WTC11 (cell line): ENCODE results near the gene MCM6. TPM values are rescaled to one million over a fixed set of nuclear protein-coding genes. Genes with fewer than 3 reads are reported as not detected.

Source experiments
- ATAC-seq: fragments of 200-7000 bp; cut with Tn5 transposase; 2 replicates; pipeline ENCODE4 v1.10.0; 2021; ENCODE audit warnings: mild to moderate bottlenecking, moderate library complexity
- CTCF ChIA-PET: fragments of 300-600 bp; sonication (Branson Sonifier 250); formaldehyde crosslinking; loops from one replicate; lab custom pipeline; 2021; ENCODE audit warnings: antibody characterized with exemption; lab: Charles Lee
- POLR2A ChIA-PET: fragments of 350-600 bp; sonication (Branson Sonifier 250); formaldehyde crosslinking; loops from one replicate; lab custom pipeline; 2021; ENCODE audit warnings: antibody characterized with exemption; lab: Charles Lee
- DNase-seq: peaks from one replicate; pipeline ENCODE4 v3.0.0; 2021; ENCODE audit warnings: low spot score
- H3K27ac Mint-ChIP-seq: 2 replicates; pipeline ENCODE4 v1.8.0; 2021; ENCODE audit warnings: mixed read lengths
- H3K27me3 Mint-ChIP-seq: 2 replicates; pipeline ENCODE4 v1.8.0; 2021; ENCODE audit warnings: low read depth, mild to moderate bottlenecking, moderate library complexity, mixed read lengths
- H3K36me3 Mint-ChIP-seq: 2 replicates; pipeline ENCODE4 v1.8.0; 2021; ENCODE audit warnings: mixed read lengths
- H3K4me1 Mint-ChIP-seq: 2 replicates; pipeline ENCODE4 v1.8.0; 2022; ENCODE audit warnings: mixed read lengths
- H3K4me3 Mint-ChIP-seq: 2 replicates; pipeline ENCODE4 v1.8.0; 2021; ENCODE audit warnings: mild to moderate bottlenecking, moderate library complexity, mixed read lengths
- H3K9me3 Mint-ChIP-seq: 2 replicates; pipeline ENCODE4 v1.8.0; 2021; ENCODE audit warnings: mixed read lengths
- ATF6 ChIP-seq: sonication (generic); formaldehyde crosslinking; IDR thresholded peaks from 2 replicates; pipeline ENCODE4 v1.8.1; 2023; ENCODE audit warnings: mild to moderate bottlenecking, missing genetic modification reagents
- CREM ChIP-seq: sonication (generic); formaldehyde crosslinking; IDR thresholded peaks from 2 replicates; pipeline ENCODE4 v1.8.1; 2022; ENCODE audit warnings: mild to moderate bottlenecking, missing genetic modification reagents, moderate library complexity
- E2F4 ChIP-seq: sonication (generic); formaldehyde crosslinking; IDR thresholded peaks from 2 replicates; pipeline ENCODE4 v1.8.1; 2022; ENCODE audit warnings: low read depth, mild to moderate bottlenecking, moderate library complexity, missing genetic modification reagents, borderline replicate concordance
- EMX1 ChIP-seq: fragments of 250-450 bp; sonication (Bioruptor Pico); IDR thresholded peaks from 2 replicates; pipeline ENCODE4 v1.8.0; 2021; ENCODE audit warnings: mild to moderate bottlenecking
- ETV6 ChIP-seq: sonication (generic); formaldehyde crosslinking; IDR thresholded peaks from 2 replicates; pipeline ENCODE4 v1.8.1; 2022; ENCODE audit warnings: mild to moderate bottlenecking, missing genetic modification reagents
- FOXJ3 ChIP-seq: sonication (generic); formaldehyde crosslinking; IDR thresholded peaks from 2 replicates; pipeline ENCODE4 v1.9.0; 2021; ENCODE audit warnings: missing genetic modification reagents, mild to moderate bottlenecking, borderline replicate concordance
- IRF1 ChIP-seq: sonication (generic); formaldehyde crosslinking; IDR thresholded peaks from 2 replicates; pipeline ENCODE4 v1.8.0; 2023; ENCODE audit warnings: missing genetic modification reagents
- IRF2 ChIP-seq: sonication (generic); formaldehyde crosslinking; IDR thresholded peaks from 2 replicates; pipeline ENCODE4 v1.8.0; 2022; ENCODE audit warnings: low read depth, missing genetic modification reagents, borderline replicate concordance
- JAZF1 ChIP-seq: fragments of 250-450 bp; sonication (Bioruptor Pico); IDR thresholded peaks from 2 replicates; pipeline ENCODE4 v1.9.0; 2021; ENCODE audit warnings: moderate library complexity, mild to moderate bottlenecking, inconsistent platforms
- JUN ChIP-seq: sonication (generic); formaldehyde crosslinking; IDR thresholded peaks from 2 replicates; pipeline ENCODE4 v1.8.0; 2023; ENCODE audit warnings: mild to moderate bottlenecking, missing genetic modification reagents
- NR2C2 ChIP-seq: sonication (generic); formaldehyde crosslinking; IDR thresholded peaks from 2 replicates; pipeline ENCODE4 v1.8.0; 2022; ENCODE audit warnings: mild to moderate bottlenecking, missing genetic modification reagents
- NR3C1 ChIP-seq: sonication (generic); formaldehyde crosslinking; conservative IDR thresholded peaks from 2 replicates; pipeline ENCODE4 v1.8.1; 2023; ENCODE audit warnings: low read depth, mild to moderate bottlenecking, missing genetic modification reagents
- RORB ChIP-seq: fragments of 250-450 bp; sonication (Bioruptor Pico); IDR thresholded peaks from 2 replicates; pipeline ENCODE4 v1.9.0; 2021; ENCODE audit warnings: mild to moderate bottlenecking
- SOX15 ChIP-seq: fragments of 250-450 bp; sonication (Bioruptor Pico); IDR thresholded peaks from 2 replicates; pipeline ENCODE4 v1.9.0; 2021; ENCODE audit warnings: mild to moderate bottlenecking
- SP1 ChIP-seq: sonication (generic); formaldehyde crosslinking; conservative IDR thresholded peaks from 2 replicates; pipeline ENCODE4 v1.8.1; 2022; ENCODE audit warnings: missing genetic modification reagents
- ZBTB21 ChIP-seq: sonication (generic); formaldehyde crosslinking; IDR thresholded peaks from 2 replicates; pipeline ENCODE4 v1.8.1; 2023; ENCODE audit warnings: mild to moderate bottlenecking, missing genetic modification reagents, borderline replicate concordance
- ZNF121 ChIP-seq: sonication (generic); formaldehyde crosslinking; IDR thresholded peaks from 2 replicates; pipeline ENCODE4 v1.8.0; 2023; ENCODE audit warnings: missing genetic modification reagents
- ZNF232 ChIP-seq: sonication (generic); formaldehyde crosslinking; IDR thresholded peaks from 2 replicates; pipeline ENCODE4 v1.8.0; 2022; ENCODE audit warnings: mild to moderate bottlenecking, missing genetic modification reagents
- ZNF416 ChIP-seq: fragments of 250-450 bp; sonication (Bioruptor Pico); IDR thresholded peaks from 2 replicates; pipeline ENCODE4 v1.9.0; 2021; ENCODE audit warnings: mild to moderate bottlenecking, inconsistent platforms
- total RNA-seq: library from RNA; stranded (reverse); gene quantifications from 3 replicates; pipeline ENCODE4 v1.2.3, GENCODE V29; 2021
- TF ChIP-seq, protein P1 (sequence below): sonication (generic); formaldehyde crosslinking; conservative IDR thresholded peaks from 2 replicates; pipeline ENCODE4 v1.8.1; 2023; ENCODE audit warnings: mild to moderate bottlenecking, low read depth, missing genetic modification reagents, moderate library complexity
- TF ChIP-seq, protein P2 (sequence below): sonication (generic); formaldehyde crosslinking; IDR thresholded peaks from 2 replicates; pipeline ENCODE4 v1.8.1; 2023; ENCODE audit warnings: mild to moderate bottlenecking, missing genetic modification reagents, moderate library complexity

Gene MCM6
- total RNA-seq, 1 experiment from 2014 or later = 107 TPM

- POLR2A ChIA-PET = no interaction called here
- TF ChIP-seq, protein P1, sequence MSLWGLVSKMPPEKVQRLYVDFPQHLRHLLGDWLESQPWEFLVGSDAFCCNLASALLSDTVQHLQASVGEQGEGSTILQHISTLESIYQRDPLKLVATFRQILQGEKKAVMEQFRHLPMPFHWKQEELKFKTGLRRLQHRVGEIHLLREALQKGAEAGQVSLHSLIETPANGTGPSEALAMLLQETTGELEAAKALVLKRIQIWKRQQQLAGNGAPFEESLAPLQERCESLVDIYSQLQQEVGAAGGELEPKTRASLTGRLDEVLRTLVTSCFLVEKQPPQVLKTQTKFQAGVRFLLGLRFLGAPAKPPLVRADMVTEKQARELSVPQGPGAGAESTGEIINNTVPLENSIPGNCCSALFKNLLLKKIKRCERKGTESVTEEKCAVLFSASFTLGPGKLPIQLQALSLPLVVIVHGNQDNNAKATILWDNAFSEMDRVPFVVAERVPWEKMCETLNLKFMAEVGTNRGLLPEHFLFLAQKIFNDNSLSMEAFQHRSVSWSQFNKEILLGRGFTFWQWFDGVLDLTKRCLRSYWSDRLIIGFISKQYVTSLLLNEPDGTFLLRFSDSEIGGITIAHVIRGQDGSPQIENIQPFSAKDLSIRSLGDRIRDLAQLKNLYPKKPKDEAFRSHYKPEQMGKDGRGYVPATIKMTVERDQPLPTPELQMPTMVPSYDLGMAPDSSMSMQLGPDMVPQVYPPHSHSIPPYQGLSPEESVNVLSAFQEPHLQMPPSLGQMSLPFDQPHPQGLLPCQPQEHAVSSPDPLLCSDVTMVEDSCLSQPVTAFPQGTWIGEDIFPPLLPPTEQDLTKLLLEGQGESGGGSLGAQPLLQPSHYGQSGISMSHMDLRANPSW = no peak
- no peak for TF ChIP-seq JUN (CRISPR knock-in tag)
- TF ChIP-seq SP1 (CRISPR knock-in tag) = no peak
- no peak for TF ChIP-seq ZNF232 (CRISPR knock-in tag)
- TF ChIP-seq CREM (CRISPR knock-in tag) = no peak
- no peak for TF ChIP-seq RORB (CRISPR knock-in tag)
- no peak for TF ChIP-seq IRF2 (CRISPR knock-in tag)
- TF ChIP-seq NR3C1 (CRISPR knock-in tag) = no peak
- TF ChIP-seq ZNF416 (CRISPR knock-in tag) = no peak
- no peak for ATAC-seq
- Mint-ChIP-seq H3K27ac (no peak overlapping the region), H3K9me3 (peaks cover 31% of the 10 kb centered on the region), H3K27me3 (no peaks in the 10 kb centered on the region), H3K4me3 (no peak overlapping the region), H3K4me1 (peaks cover 7% of the 10 kb centered on the region; the same call in 1 of the 2 replicates), H3K36me3 (peaks cover 25% of the 10 kb centered on the region)
- no peak for DNase-seq
- CTCF ChIA-PET = no interaction called here
Observed at GRCh38 chr2:135802350-135802749, 73.9 kb downstream of the MCM6 start.

- Mint-ChIP-seq H3K27ac (no peak overlapping the region), H3K4me3 (no peak overlapping the region), H3K27me3 (no peaks in the 10 kb centered on the region), H3K36me3 (peaks cover 25% of the 10 kb centered on the region), H3K9me3 (peaks cover 31% of the 10 kb centered on the region), H3K4me1 (peaks cover 7% of the 10 kb centered on the region; the same call in 1 of the 2 replicates)
- TF ChIP-seq IRF1 = no peak
- ChIA-PET POLR2A (no interaction called here), CTCF (no interaction called here)
- ATAC-seq = no peak
- no peak for DNase-seq
Observed at GRCh38 chr2:135800513-135801460, 75.5 kb downstream of the MCM6 start.

DNA sequence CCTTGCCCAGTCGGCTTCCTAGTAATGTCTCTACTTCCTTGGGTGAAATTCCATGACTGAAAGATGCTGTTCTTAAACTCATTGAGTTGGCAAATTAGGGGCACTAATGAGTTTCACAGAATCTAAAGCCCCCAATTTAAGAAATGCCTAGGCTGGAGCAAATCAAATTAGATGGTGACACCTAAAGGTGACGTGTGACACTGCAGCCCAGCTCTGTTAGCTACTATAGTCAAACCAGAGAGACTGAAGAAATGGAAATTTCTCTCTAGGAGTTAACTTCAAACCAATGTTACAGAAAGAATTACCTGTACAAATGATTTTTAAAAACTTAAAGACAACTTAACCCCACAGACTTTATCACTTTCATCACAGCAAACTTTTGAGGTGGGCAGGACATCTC is 76.5 kb downstream of the MCM6 start:
- Mint-ChIP-seq H3K4me1 (peaks cover 7% of the 10 kb centered on the region; the same call in 1 of the 2 replicates), H3K27ac (no peak overlapping the region), H3K36me3 (peaks cover 25% of the 10 kb centered on the region), H3K4me3 (no peak overlapping the region), H3K9me3 (peaks cover 31% of the 10 kb centered on the region), H3K27me3 (no peaks in the 10 kb centered on the region)
- TF ChIP-seq FOXJ3 (CRISPR knock-in tag) = no peak
- TF ChIP-seq, protein P2, sequence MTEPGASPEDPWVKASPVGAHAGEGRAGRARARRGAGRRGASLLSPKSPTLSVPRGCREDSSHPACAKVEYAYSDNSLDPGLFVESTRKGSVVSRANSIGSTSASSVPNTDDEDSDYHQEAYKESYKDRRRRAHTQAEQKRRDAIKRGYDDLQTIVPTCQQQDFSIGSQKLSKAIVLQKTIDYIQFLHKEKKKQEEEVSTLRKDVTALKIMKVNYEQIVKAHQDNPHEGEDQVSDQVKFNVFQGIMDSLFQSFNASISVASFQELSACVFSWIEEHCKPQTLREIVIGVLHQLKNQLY (CRISPR knock-in tag) = no peak
- no peak for TF ChIP-seq ZNF416 (CRISPR knock-in tag)
- no peak for TF ChIP-seq E2F4 (CRISPR knock-in tag)
- no peak for TF ChIP-seq NR2C2
- no peak for TF ChIP-seq RORB (CRISPR knock-in tag)
- no peak for TF ChIP-seq ATF6 (CRISPR knock-in tag)
- no peak for TF ChIP-seq ZBTB21 (CRISPR knock-in tag)
- no peak for TF ChIP-seq ETV6 (CRISPR knock-in tag)
- TF ChIP-seq, protein P1 = no peak
- TF ChIP-seq SOX15 (CRISPR knock-in tag) = no peak
- TF ChIP-seq ZNF232 (CRISPR knock-in tag) = no peak
- TF ChIP-seq EMX1 = no peak
- TF ChIP-seq JAZF1 (CRISPR knock-in tag) = no peak
- no peak for TF ChIP-seq ZNF121 (CRISPR knock-in tag)
- ChIA-PET POLR2A (no interaction called here), CTCF (interaction anchor here (0.6 kb wide), 1 partner anchor 811 kb away, joined by 3 read pairs; no protein-coding TSS in a partner anchor)
- no peak for DNase-seq
- ATAC-seq = no peak
